GM18517 (cell line): ENCODE data around the gene PSMB2.
A peak's percentile ranks its signal among the peaks of the same experiment; 100 is the strongest.
"Not testable (repeated sequence)": the region's sequence is repeated elsewhere in the genome, so short reads cannot be mapped to it uniquely, and the experiment has no call there.

Source experiments
- ATAC-seq: cut with Tn5 transposase; IDR thresholded peaks from one replicate; pipeline ENCODE4 v1.9.1; 2021; ENCODE audit warnings: mild to moderate bottlenecking, moderate library complexity; ENCODE audit not compliant: unreplicated experiment

PSMB2 gene

GRCh38 chr1:35594005-35594760 lies 47.1 kb downstream of the PSMB2 start:
- ATAC-seq: no peak

- ATAC-seq: no peak
Observed at GRCh38 chr1:35592991-35593769, 48.1 kb downstream of the PSMB2 start.

- ATAC-seq: no peak
Observed at GRCh38 chr1:35591211-35591610, 50.1 kb downstream of the PSMB2 start.

- ATAC-seq: no peak
Observed at GRCh38 chr1:35590476-35591040, 50.8 kb downstream of the PSMB2 start.

- ATAC-seq: no peak
Observed at GRCh38 chr1:35589516-35590427, 51.6 kb downstream of the PSMB2 start.

GRCh38 chr1:35588197-35588910 lies 53.0 kb downstream of the PSMB2 start:
- no peak for ATAC-seq

GRCh38 chr1:35587736-35588135 lies 53.6 kb downstream of the PSMB2 start:
- ATAC-seq: no peak

GRCh38 chr1:35586808-35587207 lies 54.5 kb downstream of the PSMB2 start:
- ATAC-seq: no peak

GRCh38 chr1:35585805-35586204 lies 55.5 kb downstream of the PSMB2 start:
- not testable (repeated sequence) for ATAC-seq

- no peak for ATAC-seq
Observed at GRCh38 chr1:35585281-35585680, 56.0 kb downstream of the PSMB2 start.

- ATAC-seq: not testable (repeated sequence)
Observed at GRCh38 chr1:35581621-35582020, 59.7 kb downstream of the PSMB2 start.

- no peak for ATAC-seq
Observed at GRCh38 chr1:35580949-35581388, 60.4 kb downstream of the PSMB2 start.

GRCh38 chr1:35577071-35577998 lies 64.0 kb downstream of the PSMB2 start:
- ATAC-seq: peak; percentile 60

GRCh38 chr1:35576766-35577070 lies 64.6 kb downstream of the PSMB2 start:
- not testable (repeated sequence) for ATAC-seq

GRCh38 chr1:35576061-35576765 lies 65.1 kb downstream of the PSMB2 start:
- ATAC-seq: no peak

- ATAC-seq: no peak
Observed at GRCh38 chr1:35575416-35575958, 65.8 kb downstream of the PSMB2 start.

- no peak for ATAC-seq
Observed at GRCh38 chr1:35574655-35575415, 66.5 kb downstream of the PSMB2 start.
